BE2C (cell line): ENCODE data around the gene ABLIM2.

Experiments used
- DNase-seq: peaks from one replicate; pipeline ENCODE4 v3.0.0-alpha.2; 2020
- H3K27me3 ChIP-seq: fragments of 250-450 bp; sonication (Bioruptor Pico); 2 replicates; pipeline ENCODE4 v1.5.1; 2020; ENCODE audit warnings: mild to moderate bottlenecking
- H3K36me3 ChIP-seq: fragments of 250-450 bp; sonication (Bioruptor Pico); 2 replicates; pipeline ENCODE4 v1.5.1; 2020; ENCODE audit warnings: mild to moderate bottlenecking
- H3K4me1 ChIP-seq: fragments of 250-450 bp; sonication (Bioruptor Pico); 2 replicates; pipeline ENCODE4 v1.5.1; 2020
- H3K4me3 ChIP-seq: 2 replicates; pipeline ENCODE4 v1.5.1; 2011; ENCODE audit warnings: low read depth, low read length
- H3K9me3 ChIP-seq: fragments of 250-450 bp; sonication (Bioruptor Pico); 2 replicates; pipeline ENCODE4 v1.5.1; 2020
- CTCF ChIP-seq: IDR thresholded peaks from 2 replicates; pipeline ENCODE4 v1.5.1; 2012; ENCODE audit warnings: mild to moderate bottlenecking, low read depth, low read length

The ABLIM2 gene

GRCh38 chr4:8033829-8034528, 124.6 kb downstream of the ABLIM2 start:
- no peaks in the 10 kb centered on the region for H3K36me3 ChIP-seq
- TF ChIP-seq CTCF, result no peak
- no peak overlapping the region for H3K4me3 ChIP-seq
- no peaks in the 10 kb centered on the region for H3K9me3 ChIP-seq
- H3K27me3 ChIP-seq, result no peaks in the 10 kb centered on the region
- DNase-seq, result no peak
- H3K4me1 ChIP-seq, result peaks cover 5% of the 10 kb centered on the region

GRCh38 chr4:8033067-8033755, 125.4 kb downstream of the ABLIM2 start:
- DNase-seq, result no peak
- H3K36me3 ChIP-seq, result no peaks in the 10 kb centered on the region
- H3K27me3 ChIP-seq, result no peaks in the 10 kb centered on the region
- no peak overlapping the region for H3K4me3 ChIP-seq
- H3K4me1 ChIP-seq, result no peaks in the 10 kb centered on the region; the same call in 1 of the 2 replicates
- H3K9me3 ChIP-seq, result no peaks in the 10 kb centered on the region
- no peak for TF ChIP-seq CTCF

- H3K4me3 ChIP-seq, result no peak overlapping the region
- H3K27me3 ChIP-seq, result no peaks in the 10 kb centered on the region
- no peak for TF ChIP-seq CTCF
- H3K4me1 ChIP-seq, result no peaks in the 10 kb centered on the region; the same call in 1 of the 2 replicates
- no peak for DNase-seq
- no peaks in the 10 kb centered on the region for H3K9me3 ChIP-seq
- no peaks in the 10 kb centered on the region for H3K36me3 ChIP-seq
Observed at GRCh38 chr4:8032381-8032780, 126.2 kb downstream of the ABLIM2 start.

GRCh38 chr4:8030121-8030781, 128.4 kb downstream of the ABLIM2 start:
- H3K27me3 ChIP-seq, result no peaks in the 10 kb centered on the region
- H3K36me3 ChIP-seq, result no peaks in the 10 kb centered on the region
- no peak for DNase-seq
- no peaks in the 10 kb centered on the region; the same call in 1 of the 2 replicates for H3K4me1 ChIP-seq
- H3K9me3 ChIP-seq, result no peaks in the 10 kb centered on the region
- H3K4me3 ChIP-seq, result no peak overlapping the region
- no peak for TF ChIP-seq CTCF

GRCh38 chr4:8029689-8030088, 128.9 kb downstream of the ABLIM2 start:
- no peaks in the 10 kb centered on the region for H3K9me3 ChIP-seq
- DNase-seq, result no peak
- no peaks in the 10 kb centered on the region for H3K27me3 ChIP-seq
- H3K4me3 ChIP-seq, result no peak overlapping the region
- no peaks in the 10 kb centered on the region for H3K36me3 ChIP-seq
- TF ChIP-seq CTCF, result no peak
- no peaks in the 10 kb centered on the region; the same call in 1 of the 2 replicates for H3K4me1 ChIP-seq
